PC-9 (cell line): Measurements from ENCODE around the gene IFT20.

Experiments
- EZH2 ChIP-seq: fragments of 200-600 bp; sonication (generic); IDR thresholded peaks from 2 replicates; pipeline ENCODE4 v1.8.0; 2017; ENCODE audit warnings: antibody characterized with exemption, low read depth
- TF ChIP-seq, protein P1 (sequence below): fragments of 200-600 bp; sonication (generic); conservative IDR thresholded peaks from 2 replicates; pipeline ENCODE4 v1.6.1; 2017; ENCODE audit warnings: mixed run types, antibody characterized with exemption, mild to moderate bottlenecking, moderate library complexity

DNA sequence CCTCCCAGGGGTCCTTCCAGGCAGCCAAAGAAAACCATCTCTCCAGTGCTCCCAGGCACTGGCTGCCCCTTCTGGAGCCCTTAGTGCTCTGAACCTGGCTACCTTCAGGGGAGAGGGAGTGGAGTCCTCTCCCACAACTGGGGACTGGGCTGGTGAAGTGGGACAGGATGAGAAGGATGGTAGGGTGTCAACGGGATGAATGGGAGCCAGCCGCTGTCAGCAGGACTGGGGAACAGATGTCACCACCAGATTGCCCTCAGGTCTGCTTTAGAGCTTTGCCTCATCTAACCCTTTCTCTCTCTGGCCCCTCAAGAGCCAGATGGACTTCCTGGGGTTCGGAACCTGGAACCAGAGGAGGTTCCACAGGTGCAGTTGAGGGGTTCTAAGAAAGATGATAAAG lies 30.2 kb upstream of the IFT20 start:
- TF ChIP-seq, protein P1, sequence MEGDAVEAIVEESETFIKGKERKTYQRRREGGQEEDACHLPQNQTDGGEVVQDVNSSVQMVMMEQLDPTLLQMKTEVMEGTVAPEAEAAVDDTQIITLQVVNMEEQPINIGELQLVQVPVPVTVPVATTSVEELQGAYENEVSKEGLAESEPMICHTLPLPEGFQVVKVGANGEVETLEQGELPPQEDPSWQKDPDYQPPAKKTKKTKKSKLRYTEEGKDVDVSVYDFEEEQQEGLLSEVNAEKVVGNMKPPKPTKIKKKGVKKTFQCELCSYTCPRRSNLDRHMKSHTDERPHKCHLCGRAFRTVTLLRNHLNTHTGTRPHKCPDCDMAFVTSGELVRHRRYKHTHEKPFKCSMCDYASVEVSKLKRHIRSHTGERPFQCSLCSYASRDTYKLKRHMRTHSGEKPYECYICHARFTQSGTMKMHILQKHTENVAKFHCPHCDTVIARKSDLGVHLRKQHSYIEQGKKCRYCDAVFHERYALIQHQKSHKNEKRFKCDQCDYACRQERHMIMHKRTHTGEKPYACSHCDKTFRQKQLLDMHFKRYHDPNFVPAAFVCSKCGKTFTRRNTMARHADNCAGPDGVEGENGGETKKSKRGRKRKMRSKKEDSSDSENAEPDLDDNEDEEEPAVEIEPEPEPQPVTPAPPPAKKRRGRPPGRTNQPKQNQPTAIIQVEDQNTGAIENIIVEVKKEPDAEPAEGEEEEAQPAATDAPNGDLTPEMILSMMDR, result no peak
- TF ChIP-seq EZH2, result no peak
